8988T (cell line): ENCODE measurements around the gene PTDSS2.
"Not testable (repeated sequence)": the region's sequence is repeated elsewhere in the genome, so short reads cannot be mapped to it uniquely, and the experiment has no call there.

Source experiments
- DNase-seq: peaks from one replicate; pipeline ENCODE4 v3.0.0; 2011

PTDSS2 gene

GRCh38 chr11:414318-414857 is 35.7 kb upstream of the PTDSS2 start:
- DNase-seq = no peak

- DNase-seq = no peak
Measured at GRCh38 chr11:415640-416041, 34.4 kb upstream of the PTDSS2 start.

- no peak for DNase-seq
Measured at GRCh38 chr11:416051-416756, 33.9 kb upstream of the PTDSS2 start.

GRCh38 chr11:416757-417621 is 33.1 kb upstream of the PTDSS2 start:
- DNase-seq = no peak

GRCh38 chr11:417652-418342 is 32.3 kb upstream of the PTDSS2 start:
- no peak for DNase-seq

- no peak for DNase-seq
Measured at GRCh38 chr11:418343-419247, 31.5 kb upstream of the PTDSS2 start.

- DNase-seq = no peak
Measured at GRCh38 chr11:419248-420005, 30.7 kb upstream of the PTDSS2 start.

- DNase-seq = no peak
Measured at GRCh38 chr11:420054-420910, 29.8 kb upstream of the PTDSS2 start.

- DNase-seq = no peak
Measured at GRCh38 chr11:420911-421321, 29.2 kb upstream of the PTDSS2 start.

GRCh38 chr11:422249-422656 is 27.8 kb upstream of the PTDSS2 start:
- no peak for DNase-seq

- no peak for DNase-seq
Measured at GRCh38 chr11:424232-424631, 25.8 kb upstream of the PTDSS2 start.

GRCh38 chr11:424766-425165 is 25.3 kb upstream of the PTDSS2 start:
- DNase-seq = not testable (repeated sequence)

- DNase-seq = no peak
Measured at GRCh38 chr11:425301-425700, 24.8 kb upstream of the PTDSS2 start.

GRCh38 chr11:426851-427250 is 23.2 kb upstream of the PTDSS2 start:
- DNase-seq = no peak

GRCh38 chr11:428295-428694 is 21.8 kb upstream of the PTDSS2 start:
- DNase-seq = no peak

- no peak for DNase-seq
Measured at GRCh38 chr11:429391-429790, 20.7 kb upstream of the PTDSS2 start.

GRCh38 chr11:429931-430456 is 20.1 kb upstream of the PTDSS2 start:
- DNase-seq = no peak

GRCh38 chr11:431921-432320 is 18.2 kb upstream of the PTDSS2 start:
- no peak for DNase-seq

GRCh38 chr11:432501-433100 is 17.5 kb upstream of the PTDSS2 start:
- no peak for DNase-seq

GRCh38 chr11:433111-433510 is 17.0 kb upstream of the PTDSS2 start:
- DNase-seq = no peak
